IMR-90 (cell line): ENCODE data around the gene FDCSP. TPM values are rescaled to one million over a fixed set of nuclear protein-coding genes. Genes with fewer than 3 reads are reported as not detected.

Experiments
- ATAC-seq: fragments of 200-7000 bp; cut with Tn5 transposase; 2 replicates; pipeline ENCODE4 v1.9.1; 2020; ENCODE audit warnings: low read depth, mild to moderate bottlenecking, moderate library complexity
- BruUV-seq: library from RNA; stranded (reverse); fragments of 400-500 nt; replicated peaks from 2 replicates; lab custom pipeline; 2021; lab: Mats Ljungman, UMichigan
- CTCF ChIA-PET: fragments of 300-600 bp; formaldehyde crosslinking; extraction: SDS; loops from one replicate; lab custom pipeline; 2021; ENCODE audit warnings: antibody characterized with exemption; lab: Yijun Ruan, JAX
- POLR2A ChIA-PET: fragments of 300-600 bp; sonication (Branson Sonifier 250); formaldehyde crosslinking; loops from one replicate; lab custom pipeline; 2022; ENCODE audit warnings: antibody characterized with exemption; ENCODE audit not compliant: unreplicated experiment; lab: Charles Lee
- DNase-seq: peaks from one replicate; pipeline ENCODE4 v3.0.0; 2013
- H2AFZ ChIP-seq: replicated peaks from 2 replicates; pipeline ENCODE3; 2013; ENCODE audit warnings: low read length, mild to moderate bottlenecking; ENCODE audit not compliant: poor library complexity
- H2AK5ac ChIP-seq: 2 replicates; pipeline ENCODE4 v1.6.1; 2013; ENCODE audit warnings: low read depth, low read length, inconsistent platforms
- H2AK9ac ChIP-seq: replicated peaks from 2 replicates; pipeline ENCODE3; 2013; ENCODE audit warnings: mild to moderate bottlenecking, low read depth, low read length, moderate library complexity; ENCODE audit not compliant: poor library complexity
- H2BK120ac ChIP-seq: 2 replicates; pipeline ENCODE4 v1.6.1; 2013; ENCODE audit warnings: low read depth, low read length, inconsistent platforms
- H2BK15ac ChIP-seq: 3 replicates; pipeline ENCODE4 v1.6.1; 2013; ENCODE audit warnings: low read depth, low read length, inconsistent platforms
- H2BK20ac ChIP-seq: 2 replicates; pipeline ENCODE4 v1.6.1; 2013; ENCODE audit warnings: low read depth, mild to moderate bottlenecking, inconsistent platforms, low read length, moderate library complexity
- H2BK5ac ChIP-seq: 2 replicates; pipeline ENCODE4 v1.6.1; 2013; ENCODE audit warnings: mild to moderate bottlenecking, low read depth, low read length, inconsistent platforms; ENCODE audit not compliant: poor library complexity, severe bottlenecking
- H3K14ac ChIP-seq: replicated peaks from 2 replicates; pipeline ENCODE4 v1.6.1; 2013; ENCODE audit warnings: low read depth, low read length, inconsistent platforms
- H3K18ac ChIP-seq: 2 replicates; pipeline ENCODE4 v1.6.1; 2013; ENCODE audit warnings: low read depth, low read length, control low read depth
- H3K23ac ChIP-seq: 2 replicates; pipeline ENCODE4 v1.6.1; 2013; ENCODE audit warnings: low read depth, low read length, inconsistent platforms
- H3K27ac ChIP-seq: 2 replicates; pipeline ENCODE4 v1.5.1; 2013; ENCODE audit warnings: mild to moderate bottlenecking, control low read depth, low read length; ENCODE audit not compliant: insufficient read depth
- H3K27me3 ChIP-seq: 2 replicates; pipeline ENCODE4 v1.6.1; 2013; ENCODE audit warnings: low read length; ENCODE audit not compliant: control insufficient read depth, insufficient read depth
- H3K36me3 ChIP-seq: 2 replicates; pipeline ENCODE4 v1.6.1; 2013; ENCODE audit warnings: low read length, mixed read lengths; ENCODE audit not compliant: control insufficient read depth, insufficient read depth
- H3K4ac ChIP-seq: 2 replicates; pipeline ENCODE4 v1.6.1; 2013; ENCODE audit warnings: low read depth, low read length, inconsistent platforms
- H3K4me1 ChIP-seq: 2 replicates; pipeline ENCODE4 v1.6.1; 2013; ENCODE audit warnings: low read length, mixed read lengths; ENCODE audit not compliant: control insufficient read depth, insufficient read depth
- H3K4me2 ChIP-seq: 2 replicates; pipeline ENCODE4 v1.6.1; 2013; ENCODE audit warnings: low read depth, mild to moderate bottlenecking, control low read depth, low read length, moderate library complexity
- H3K4me3 ChIP-seq: 2 replicates; pipeline ENCODE4 v1.5.1; 2013; ENCODE audit warnings: low read depth, mild to moderate bottlenecking, control low read depth, low read length, moderate library complexity; ENCODE audit not compliant: insufficient read depth
- H3K56ac ChIP-seq: 2 replicates; pipeline ENCODE4 v1.6.1; 2013; ENCODE audit warnings: low read length, inconsistent platforms; ENCODE audit not compliant: insufficient read depth; ENCODE audit errors: extremely low read depth
- H3K79me1 ChIP-seq, 2 experiments: 2 replicates each; pipeline ENCODE4 v1.6.1; 2013; ENCODE audit warnings: low read length in 2 of 2, inconsistent platforms in 1 of 2, low read depth in 1 of 2
- H3K9ac ChIP-seq: 2 replicates; pipeline ENCODE4 v1.6.1; 2013; ENCODE audit warnings: low read depth, low read length, control low read depth
- H3K9me1 ChIP-seq: 2 replicates; pipeline ENCODE4 v1.6.1; 2013; ENCODE audit warnings: low read length, inconsistent platforms; ENCODE audit not compliant: insufficient read depth
- H3K9me3 ChIP-seq: 2 replicates; pipeline ENCODE4 v1.6.1; 2013; ENCODE audit warnings: low read length; ENCODE audit not compliant: control insufficient read depth, insufficient read depth
- H4K20me1 ChIP-seq: 2 replicates; pipeline ENCODE4 v1.6.1; 2013; ENCODE audit warnings: low read length, inconsistent platforms; ENCODE audit not compliant: insufficient read depth
- H4K5ac ChIP-seq: 2 replicates; pipeline ENCODE4 v1.6.1; 2013; ENCODE audit warnings: mild to moderate bottlenecking, low read depth, low read length, control low read depth
- H4K8ac ChIP-seq, 2 experiments: 2 replicates each; pipeline ENCODE4 v1.6.1; 2013; ENCODE audit warnings: low read depth in 2 of 2, low read length in 2 of 2, control low read depth in 1 of 2, inconsistent platforms in 1 of 2
- H4K91ac ChIP-seq: 2 replicates; pipeline ENCODE4 v1.6.1; 2013; ENCODE audit warnings: low read depth, low read length, inconsistent platforms; ENCODE audit not compliant: insufficient read depth
- CEBPB ChIP-seq: IDR thresholded peaks from 2 replicates; pipeline ENCODE4 v1.6.1; 2012; ENCODE audit warnings: low read depth, low read length, improper control_type of control experiment
- ELK1 ChIP-seq: fragments of 150-350 bp; IDR thresholded peaks from 2 replicates; pipeline ENCODE4 v1.6.1; 2016; ENCODE audit warnings: low read depth, mild to moderate bottlenecking, low read length, moderate library complexity, borderline replicate concordance
- MAFK ChIP-seq: IDR thresholded peaks from 2 replicates; pipeline ENCODE4 v1.6.1; 2012; ENCODE audit warnings: low read depth, low read length, improper control_type of control experiment
- MXI1 ChIP-seq: IDR thresholded peaks from 2 replicates; pipeline ENCODE4 v1.6.1; 2012; ENCODE audit warnings: low read depth, mild to moderate bottlenecking, low read length, moderate library complexity, borderline replicate concordance
- NFE2L2 ChIP-seq: fragments of 150-350 bp; IDR thresholded peaks from 2 replicates; pipeline ENCODE4 v1.6.1; 2016; ENCODE audit warnings: low read depth, mild to moderate bottlenecking, low read length
- POLR2A ChIP-seq: IDR thresholded peaks from 2 replicates; pipeline ENCODE4 v1.6.1; 2012; ENCODE audit warnings: mild to moderate bottlenecking, low read depth, low read length
- RFX5 ChIP-seq: IDR thresholded peaks from 2 replicates; pipeline ENCODE4 v1.8.0; 2012; ENCODE audit warnings: low read depth, mild to moderate bottlenecking, low read length, moderate library complexity
- USF2 ChIP-seq: fragments of 150-350 bp; IDR thresholded peaks from 2 replicates; pipeline ENCODE4 v1.6.1; 2017; ENCODE audit warnings: mild to moderate bottlenecking, antibody characterized with exemption, low read length, low read depth
- WGBS, 2 experiments: methylation state at CpG; one replicate each; pipeline versions ENCODE4 v1.1.5 to v1.1.7; 2013; ENCODE audit warnings: missing lambda C conversion rate in 2 of 2; ENCODE audit not compliant: insufficient read length in 1 of 2; ENCODE audit errors: extremely low coverage in 2 of 2; 5-methylcytosine and 5-hydroxymethylcytosine counted together
- dilution Hi-C: fragments of 300-500 bp; cut with HindIII; formaldehyde crosslinking; loops from one replicate; pipeline ENCODE4 v1.14.3; 2018; ENCODE audit warnings: low sequenced_read_pairs; ENCODE audit not compliant: unreplicated experiment
- in situ Hi-C: fragments of 300-500 bp; cut with MboI; formaldehyde crosslinking; loops from 3 replicates; pipeline ENCODE4 v1.14.3; 2019; ENCODE audit warnings: low sequenced_read_pairs, inconsistent platforms, mixed read lengths
- intact Hi-C: fragments of 100-400 bp; cut with micrococcal nuclease; formaldehyde crosslinking; loops from 2 replicates; pipeline ENCODE4 v1.10.0; 2022
- polyA plus RNA-seq, 3 experiments: library from polyadenylated mRNA; depleted of rRNA; stranded (reverse); fragments of >200 nt; gene quantifications; 2 replicates each; pipeline ENCODE4 v1.2.3, GENCODE V29; 2012; ENCODE audit warnings: low replicate concordance in 1 of 3
- total RNA-seq: library from RNA; depleted of rRNA; stranded (reverse); fragments of >200 nt; gene quantifications from 2 replicates; pipeline ENCODE4 v1.2.3, GENCODE V29; 2012

The FDCSP gene
- total and polyA plus RNA-seq, 2 of the 4 experiments (the other 2 are of a cell fraction), result not detected

- Histone ChIP-seq H3K4me1 (no peaks in the 10 kb centered on the region), H2BK5ac (no peak overlapping the region), H3K27me3 (no peaks in the 10 kb centered on the region), H3K23ac (no peak overlapping the region), H4K20me1 (no peaks in the 10 kb centered on the region), H4K5ac (no peak overlapping the region), H3K36me3 (no peaks in the 10 kb centered on the region), H3K9me1 (no peaks in the 10 kb centered on the region), H3K4me3 (no peak overlapping the region), H3K79me1 (no peaks in the 10 kb centered on the region), H4K91ac (no peak overlapping the region), H3K27ac (no peak overlapping the region), H3K9ac (no peak overlapping the region), H4K8ac (no peak overlapping the region), H2AK9ac (no peak overlapping the region), H3K4ac (no peak overlapping the region), H2AFZ (no peak overlapping the region), H2BK20ac (no peak overlapping the region), H2BK120ac (no peak overlapping the region), H2AK5ac (no peak overlapping the region), H3K14ac (no peak overlapping the region), H3K18ac (no peak overlapping the region), H3K4me2 (no peak overlapping the region), H3K56ac (no peak overlapping the region), H2BK15ac (no peak overlapping the region), H3K9me3 (no peaks in the 10 kb centered on the region)
- intact Hi-C loops, result no loop called here
- DNase-seq, result no peak
- CTCF ChIA-PET, result no interaction called here
- dilution Hi-C loops, result no loop called here
- ATAC-seq, result no peak
- no TSS peak for BruUV-seq
- no CpG with 5 or more reads among the region's 2 CpGs for WGBS, 2 experiments
- POLR2A ChIA-PET, result no interaction called here
- TF ChIP-seq NFE2L2 (no peak), MXI1 (no peak), MAFK (no peak), ELK1 (no peak), POLR2A (no peak), CEBPB (no peak), USF2 (no peak), RFX5 (no peak)
- in situ Hi-C loops, result no loop called here
These were observed 28.1 kb upstream of the FDCSP start for GRCh38 chr4:70197842-70198241.
